ENCODE measurements around the gene EGFLAM. TPM values are rescaled to one million over a fixed set of nuclear protein-coding genes. Genes with fewer than 3 reads are reported as not detected.

EGFLAM gene
- polyA plus RNA-seq, 1 experiment = 16.4 TPM

- ChIA-PET CTCF (no interaction called here), POLR2A (no interaction called here)
Measured at GRCh38 chr5:38369692-38370091, 111.3 kb downstream of the EGFLAM start.

GRCh38 chr5:38370358-38371100 is 112.2 kb downstream of the EGFLAM start:
- DNase-seq (ENCODE audit: low read depth, low spot score) = no peak
- no peak for TF ChIP-seq CTCF (IDR thresholded peaks at IDR 0.05; ENCODE audit: low read depth, low read length)
- Histone ChIP-seq H3K27me3 (ENCODE audit: control insufficient read depth, insufficient read depth, low read length) (peaks cover 25% of the 10 kb centered on the region), H3K27ac (ENCODE audit: low read depth, low read length) (no peak overlapping the region), H3K4me3 (ENCODE audit: low read depth, low read length) (no peak overlapping the region), H3K9me3 (ENCODE audit: control insufficient read depth, insufficient read depth, low read length) (no peaks in the 10 kb centered on the region)
- POLR2A ChIA-PET = no interaction called here
- CTCF ChIA-PET = interaction anchor here (1.3 kb wide), 1 partner anchor 12 kb away, joined by 5 read pairs; no protein-coding TSS in a partner anchor

More at GRCh38 chr5:38369692-38370091, 111.3 kb downstream of the EGFLAM start:
- H3K27me3 ChIP-seq (ENCODE audit: control insufficient read depth, insufficient read depth, low read length) = peaks cover 20% of the 10 kb centered on the region
- no peak overlapping the region for H3K4me3 ChIP-seq (ENCODE audit: low read depth, low read length)
- no peak overlapping the region for H3K27ac ChIP-seq (ENCODE audit: low read depth, low read length)
- TF ChIP-seq CTCF (IDR thresholded peaks at IDR 0.05; ENCODE audit: low read depth, low read length) = no peak
- H3K9me3 ChIP-seq (ENCODE audit: control insufficient read depth, insufficient read depth, low read length) = no peaks in the 10 kb centered on the region
- DNase-seq (ENCODE audit: low read depth, low spot score) = no peak

GRCh38 chr5:38371596-38371995 is 113.2 kb downstream of the EGFLAM start:
- Histone ChIP-seq H3K27ac (ENCODE audit: low read depth, low read length) (no peak overlapping the region), H3K27me3 (ENCODE audit: control insufficient read depth, insufficient read depth, low read length) (peaks cover 25% of the 10 kb centered on the region), H3K4me3 (ENCODE audit: low read depth, low read length) (no peak overlapping the region), H3K9me3 (ENCODE audit: control insufficient read depth, insufficient read depth, low read length) (no peaks in the 10 kb centered on the region)
- no peak for TF ChIP-seq CTCF (IDR thresholded peaks at IDR 0.05; ENCODE audit: low read depth, low read length)
- ChIA-PET CTCF (interaction anchor here (0.8 to 1.3 kb wide), 2 partner anchors 11 to 106 kb away, joined by 3 to 5 read pairs; no protein-coding TSS in a partner anchor), POLR2A (no interaction called here)
- DNase-seq (ENCODE audit: low read depth, low spot score) = no peak

- peaks cover 28% of the 10 kb centered on the region for H3K27me3 ChIP-seq (ENCODE audit: control insufficient read depth, insufficient read depth, low read length)
- H3K4me3 ChIP-seq (ENCODE audit: low read depth, low read length) = no peak overlapping the region
- no peaks in the 10 kb centered on the region for H3K9me3 ChIP-seq (ENCODE audit: control insufficient read depth, insufficient read depth, low read length)
- DNase-seq (ENCODE audit: low read depth, low spot score) = no peak
- ChIA-PET POLR2A (no interaction called here), CTCF (no interaction called here)
- TF ChIP-seq CTCF (IDR thresholded peaks at IDR 0.05; ENCODE audit: low read depth, low read length) = no peak
- no peak overlapping the region for H3K27ac ChIP-seq (ENCODE audit: low read depth, low read length)
Measured at GRCh38 chr5:38373743-38374142, 115.4 kb downstream of the EGFLAM start.

GRCh38 chr5:38375423-38375822 is 117.1 kb downstream of the EGFLAM start:
- Histone ChIP-seq H3K27me3 (ENCODE audit: control insufficient read depth, insufficient read depth, low read length) (peaks cover 31% of the 10 kb centered on the region), H3K9me3 (ENCODE audit: control insufficient read depth, insufficient read depth, low read length) (no peaks in the 10 kb centered on the region), H3K4me3 (ENCODE audit: low read depth, low read length) (no peak overlapping the region), H3K27ac (ENCODE audit: low read depth, low read length) (no peak overlapping the region)
- ChIA-PET POLR2A (no interaction called here), CTCF (no interaction called here)
- TF ChIP-seq CTCF (IDR thresholded peaks at IDR 0.05; ENCODE audit: low read depth, low read length) = no peak
- no peak for DNase-seq (ENCODE audit: low read depth, low spot score)

All from AG04450 (cell line).